NCI-H526 treated with DMSO at 0.1 percent for 48 hours (cell line): ENCODE measurements around the gene LDLRAD1.
"Not testable (repeated sequence)": the region's sequence is repeated elsewhere in the genome, so short reads cannot be mapped to it uniquely, and the experiment has no call there.

Experiments
- DNase-seq: peaks from one replicate; lab custom pipeline; 2025; lab: John Stamatoyannopoulos, UW

Gene LDLRAD1, protein sequence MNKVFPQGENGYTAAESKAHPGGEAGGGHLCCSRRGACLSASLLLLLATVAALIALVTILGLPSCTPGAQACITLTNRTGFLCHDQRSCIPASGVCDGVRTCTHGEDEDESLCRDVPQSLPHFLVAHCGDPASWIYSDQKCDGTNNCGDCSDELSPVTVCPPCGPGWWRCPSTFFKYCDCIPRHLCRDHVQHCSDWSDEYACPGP

DNA sequence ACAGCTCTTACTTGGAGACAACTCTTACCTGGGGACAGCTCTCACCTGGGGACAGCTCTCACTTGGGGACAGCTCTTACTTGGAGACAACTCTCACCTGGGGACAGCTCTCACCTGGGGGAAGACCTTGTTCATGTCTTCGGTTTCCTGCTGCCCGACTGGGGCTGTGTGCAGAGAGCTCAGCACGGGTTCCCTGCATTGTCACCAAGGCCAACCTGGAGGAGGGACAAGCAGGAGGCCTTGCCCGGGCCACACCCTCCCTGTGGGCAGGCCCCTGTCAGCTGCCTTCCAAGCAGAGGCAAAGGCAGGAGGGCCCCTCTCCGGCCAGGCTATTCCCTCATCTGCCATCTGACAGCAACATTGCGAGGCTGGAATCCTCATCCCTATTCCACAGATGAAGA, at the start of gene LDLRAD1:
LDLRAD1 (minus strand) TSS at position 208 of the 400 bp plus-strand sequence; CDS start at position 134, 74 bp downstream.
- no peak for DNase-seq

DNA sequence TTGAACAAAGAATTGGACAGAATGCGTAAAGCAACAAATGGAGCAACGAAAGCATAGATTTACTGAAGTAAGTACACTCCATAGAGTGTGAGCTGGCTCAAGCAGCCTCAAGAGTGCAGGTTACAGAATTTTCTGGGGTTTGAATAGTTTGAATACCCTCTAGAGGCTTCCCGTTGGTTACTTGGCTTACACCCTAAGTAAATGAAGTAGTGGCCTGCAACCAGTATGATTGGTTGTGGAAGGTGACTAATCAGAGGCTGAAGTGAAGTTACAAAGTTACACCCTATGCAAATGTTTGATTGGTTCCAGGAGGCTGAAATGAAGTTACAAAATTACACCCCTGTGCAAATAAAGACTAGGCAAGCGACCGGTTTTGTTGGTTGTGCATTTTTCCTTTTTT, 46.3 kb upstream of the LDLRAD1 start:
- no peak for DNase-seq

DNA sequence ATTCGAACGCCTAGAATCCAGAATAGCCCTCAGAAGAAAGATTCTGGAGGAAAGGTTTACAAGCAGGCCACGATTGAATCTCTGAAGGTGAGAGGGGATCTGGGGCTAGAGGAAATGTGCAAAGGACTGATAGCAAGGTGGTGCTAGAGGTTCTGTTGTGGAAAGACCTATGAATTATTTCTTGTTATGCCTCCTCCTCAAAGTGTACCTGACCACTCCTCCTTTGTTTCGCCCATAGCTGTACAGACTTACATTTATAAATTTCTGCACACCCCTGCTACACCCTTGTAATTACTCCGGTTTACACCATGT, 36.4 kb upstream of the LDLRAD1 start:
- DNase-seq, result no peak

DNA sequence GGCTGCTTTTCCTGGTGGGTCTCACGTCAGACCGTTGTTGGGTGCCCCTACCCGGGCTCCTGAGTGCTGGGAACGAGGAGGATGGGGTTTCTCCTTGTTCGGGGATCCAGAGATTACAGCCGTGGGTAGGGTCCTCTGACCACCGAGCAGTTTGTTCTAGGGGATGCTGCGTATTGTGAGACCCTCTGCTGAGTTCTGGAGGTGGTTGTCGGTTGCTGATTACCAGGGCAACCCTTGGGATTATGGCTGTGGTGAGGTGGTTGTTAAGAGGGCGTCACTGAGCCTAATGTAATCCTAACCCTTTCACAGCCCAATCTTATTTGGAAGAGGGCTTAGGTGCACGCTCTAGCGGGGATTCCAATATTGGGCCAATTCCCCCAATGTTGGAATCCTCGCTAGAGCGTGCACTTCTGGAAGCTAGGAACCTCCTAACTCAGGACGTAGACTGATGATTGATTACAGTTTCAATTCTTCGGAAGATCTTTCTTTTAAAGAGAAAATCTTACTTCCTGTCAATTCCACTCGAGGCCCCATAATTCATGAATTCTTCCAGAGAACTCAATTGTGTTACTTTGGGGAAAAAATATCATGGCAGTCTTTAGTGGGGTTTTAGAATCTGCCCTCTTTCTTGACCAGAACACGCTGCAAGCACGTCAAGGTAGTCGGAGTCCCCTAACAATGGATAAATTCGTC, 35.9 kb upstream of the LDLRAD1 start:
- DNase-seq, result peak; percentile 41

DNA sequence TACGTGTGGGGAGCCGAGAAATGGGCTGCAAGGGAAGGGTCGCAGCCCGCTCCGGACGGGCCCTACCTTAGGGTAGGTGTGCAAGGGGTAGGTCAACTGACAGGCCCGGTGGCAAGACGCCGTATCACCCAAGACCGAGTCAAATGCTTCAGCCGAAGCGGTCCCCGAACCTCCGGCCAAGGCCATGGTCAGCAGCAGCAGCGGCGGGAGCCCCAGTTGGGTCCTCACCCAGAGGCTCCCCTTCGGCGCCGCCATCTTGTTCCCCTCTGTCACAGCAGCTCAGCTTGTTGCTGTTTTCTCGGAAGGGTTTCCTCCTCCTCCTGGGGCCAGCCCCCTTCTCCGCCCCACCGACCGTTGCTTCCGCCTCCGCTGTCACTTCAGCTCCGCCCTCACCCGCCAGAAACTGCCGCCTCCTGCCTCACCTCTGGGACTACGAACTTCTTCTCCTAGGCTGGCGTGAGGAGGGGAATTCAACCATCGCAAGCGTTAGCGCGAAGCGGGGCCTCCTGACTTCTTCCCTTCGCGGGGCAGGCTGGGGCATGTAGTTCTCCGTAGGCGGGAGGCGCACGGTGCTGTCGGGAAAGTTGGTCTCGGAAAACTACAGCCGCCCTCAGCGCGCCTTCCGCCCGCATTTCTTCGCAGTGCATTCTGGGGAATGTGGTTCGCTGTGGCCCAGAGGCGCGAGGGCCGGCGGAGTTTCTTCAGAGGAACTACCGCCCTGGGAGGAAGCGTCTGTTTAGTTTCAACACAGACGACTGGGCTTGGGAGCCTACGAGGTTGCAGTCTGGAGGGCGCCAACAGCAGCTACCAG, 35.2 kb upstream of the LDLRAD1 start, which contains the start of the genes TCEANC2 and TMEM59:
TCEANC2 (plus strand) TSS at position 675 of the 811 bp plus-strand sequence. CDS start 815 bp downstream, outside the sequence.
TMEM59 (minus strand) TSS at position 271 of the 811 bp plus-strand sequence; CDS start at position 255, 16 bp downstream.
- DNase-seq, result peak; percentile 98

DNA sequence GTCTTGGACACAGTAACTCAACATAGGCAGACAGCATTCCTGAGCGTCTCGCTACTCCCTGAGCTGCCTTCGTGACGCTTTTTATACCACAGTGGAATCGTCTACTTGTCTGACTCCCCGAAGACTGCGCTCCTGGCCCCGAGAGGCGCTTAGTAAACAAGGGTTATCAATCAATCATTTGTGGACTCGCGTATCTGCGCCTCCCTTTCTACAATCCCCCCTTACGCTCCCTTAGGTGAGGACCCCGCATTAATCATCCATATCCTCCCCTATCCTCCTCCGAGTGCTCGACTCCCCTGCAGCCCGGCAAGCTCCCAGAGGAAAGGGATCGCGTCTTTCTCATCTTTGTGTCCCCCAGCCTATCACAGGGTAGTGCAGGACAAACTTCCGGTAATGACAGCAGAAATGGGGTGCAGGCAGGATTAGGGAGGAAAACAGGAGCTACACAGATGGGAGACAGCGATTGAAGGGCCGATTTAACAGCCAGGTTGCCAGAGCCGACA, 34.5 kb upstream of the LDLRAD1 start:
- DNase-seq, result peak; percentile 47

DNA sequence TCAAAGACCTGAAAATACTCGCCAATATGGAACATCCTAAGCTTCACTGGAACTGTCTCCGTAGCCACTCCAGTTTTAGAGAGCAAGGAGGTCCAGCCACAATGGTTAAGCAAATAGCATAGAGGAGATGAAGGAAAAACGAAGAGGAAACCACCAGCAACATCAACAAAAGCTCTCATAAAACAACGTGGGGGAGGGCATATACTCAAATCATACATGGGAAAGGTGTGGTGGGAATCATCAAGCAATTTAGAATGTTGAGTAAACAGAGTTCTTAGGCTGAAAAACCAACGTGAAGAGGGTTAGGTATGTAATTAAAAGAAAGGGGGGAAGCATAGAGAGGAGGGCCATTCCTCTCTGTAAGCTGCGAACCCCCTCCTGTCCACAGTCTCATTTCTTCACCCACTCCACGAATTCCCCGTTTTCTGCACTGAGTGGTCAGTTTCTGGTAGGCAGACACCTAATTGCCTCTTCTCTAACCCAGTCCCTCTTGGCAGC, 34.0 kb upstream of the LDLRAD1 start:
- peak; percentile 24 for DNase-seq

DNA sequence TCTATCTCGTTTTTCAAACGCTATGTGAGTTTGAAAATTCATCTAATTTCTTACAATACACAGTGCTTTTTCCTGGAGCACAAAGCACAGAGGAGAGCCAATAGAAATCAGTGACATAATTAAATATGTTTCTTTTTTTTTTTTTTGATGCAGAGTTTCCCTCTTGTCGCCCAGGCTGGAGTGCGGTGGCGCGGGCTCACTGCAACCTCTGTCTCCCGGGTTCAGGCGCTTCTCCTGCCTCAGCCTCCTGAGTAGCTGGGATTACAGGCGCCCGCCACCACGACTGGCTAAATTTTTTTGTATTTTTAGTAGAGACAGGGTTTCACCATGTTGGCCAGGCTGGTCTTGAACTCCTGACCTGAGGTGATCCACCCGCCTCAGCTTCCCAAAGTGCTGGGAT, 32.4 kb upstream of the LDLRAD1 start:
- not testable (repeated sequence) for DNase-seq

DNA sequence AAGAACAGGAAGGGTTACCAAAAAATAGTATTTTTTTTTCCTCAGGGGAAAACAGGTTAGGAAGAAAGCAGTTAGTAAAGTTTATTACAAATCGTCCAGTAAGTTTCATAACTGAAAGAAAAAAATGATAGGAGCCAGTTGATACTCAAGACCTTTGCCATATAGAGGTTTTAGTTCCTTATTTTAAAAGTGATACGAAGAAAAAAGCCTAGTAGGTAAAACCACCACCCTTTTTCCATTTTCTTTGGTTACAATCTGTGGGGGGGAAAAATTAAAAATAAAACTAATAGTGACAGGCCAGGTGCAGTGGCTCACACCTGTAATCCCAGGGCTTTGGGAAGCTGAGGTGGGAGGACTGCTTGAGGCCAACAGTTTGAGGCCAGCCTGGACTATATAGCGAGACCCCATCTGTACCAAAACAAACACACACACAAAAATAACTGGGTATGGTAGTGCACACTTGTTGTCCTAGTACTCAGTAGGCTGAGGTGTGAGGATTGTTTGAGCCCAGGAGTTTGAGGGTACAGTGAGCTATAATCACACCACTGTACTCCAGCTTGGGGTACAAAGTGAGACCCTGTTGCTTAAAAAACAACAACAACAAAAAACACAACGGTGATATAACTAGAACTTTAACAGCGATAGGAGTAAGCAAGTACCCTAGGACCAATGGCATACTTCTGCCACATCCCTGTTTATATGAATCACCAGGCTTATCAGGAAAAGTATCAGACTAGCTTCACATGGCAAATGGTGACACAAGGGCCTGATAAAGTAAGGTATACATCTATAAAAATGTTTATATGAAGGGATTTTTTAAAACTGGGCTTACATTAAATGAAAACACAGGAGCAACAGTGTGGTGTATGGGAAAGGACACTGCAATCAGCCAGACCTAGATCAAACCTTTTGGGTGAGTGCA, 29.7 kb upstream of the LDLRAD1 start:
- no peak for DNase-seq

DNA sequence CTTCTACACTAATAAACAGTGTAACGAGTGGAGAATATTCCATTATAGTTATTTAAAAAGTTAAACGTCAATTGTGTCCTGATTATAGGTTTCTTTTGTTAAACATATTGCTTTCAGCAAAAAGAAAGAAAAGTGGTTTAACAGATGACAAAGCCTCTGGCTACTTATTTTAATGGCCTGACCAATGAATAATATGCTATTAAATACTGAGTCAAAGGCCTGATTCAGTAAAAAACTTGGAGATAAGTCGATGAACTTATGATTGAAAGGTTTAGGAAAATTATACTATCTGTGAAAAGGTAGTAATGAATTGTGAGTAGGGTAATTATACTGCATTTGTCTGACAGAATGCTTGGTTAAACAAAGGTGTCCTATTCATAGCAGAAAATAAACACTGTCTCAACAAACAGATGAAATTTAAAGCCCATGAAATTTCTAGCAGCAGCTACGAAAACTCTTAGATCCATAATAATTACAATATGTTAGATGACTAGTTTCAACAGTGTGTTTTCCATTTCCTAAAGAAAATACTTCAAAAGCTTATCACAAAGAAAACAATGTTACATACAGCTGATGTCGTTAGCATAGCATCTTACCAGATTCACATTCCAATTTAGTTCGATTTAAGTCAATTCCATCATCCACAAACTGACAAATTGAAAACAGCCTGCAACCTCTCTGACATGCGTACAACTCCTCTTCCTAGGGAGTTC, 28.8 kb upstream of the LDLRAD1 start:
- DNase-seq, result no peak

DNA sequence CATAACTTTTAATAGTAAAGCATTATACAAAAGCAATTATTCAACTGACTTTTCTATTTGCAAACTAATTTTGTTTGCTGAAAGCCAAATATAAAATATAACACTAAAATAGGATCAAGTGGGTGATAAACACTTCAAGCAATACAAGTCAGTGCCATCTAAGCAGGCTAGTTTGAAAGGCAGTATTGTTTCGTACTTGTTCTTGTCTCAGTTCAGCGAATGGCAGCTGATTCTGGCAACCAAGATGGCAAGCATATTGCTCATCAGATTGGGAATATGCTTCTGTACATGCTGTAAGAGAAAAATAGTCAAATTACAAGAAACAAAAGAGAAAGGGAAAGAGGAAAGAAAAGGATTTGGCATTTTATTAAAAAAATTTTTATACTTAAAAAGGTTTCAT, 27.5 kb upstream of the LDLRAD1 start:
- DNase-seq, result no peak

DNA sequence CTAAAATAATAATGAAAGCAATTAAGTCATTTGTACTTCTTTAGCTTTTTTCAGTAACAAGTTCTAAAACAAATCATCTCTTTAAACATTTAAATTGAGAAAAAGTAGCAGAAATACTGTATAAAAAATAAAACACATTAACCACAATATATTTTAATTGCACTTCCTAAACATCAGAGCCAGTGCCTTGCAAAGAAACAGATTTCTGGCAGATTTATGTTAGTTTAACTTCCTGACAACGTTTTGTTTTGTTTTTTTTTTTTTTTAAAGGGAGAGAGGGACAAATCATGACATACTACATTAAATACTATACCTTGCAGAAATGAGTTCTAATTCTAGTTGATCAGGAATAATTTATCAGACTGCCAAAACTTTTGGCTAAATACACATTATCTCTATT, 23.8 kb upstream of the LDLRAD1 start:
- no peak for DNase-seq

DNA sequence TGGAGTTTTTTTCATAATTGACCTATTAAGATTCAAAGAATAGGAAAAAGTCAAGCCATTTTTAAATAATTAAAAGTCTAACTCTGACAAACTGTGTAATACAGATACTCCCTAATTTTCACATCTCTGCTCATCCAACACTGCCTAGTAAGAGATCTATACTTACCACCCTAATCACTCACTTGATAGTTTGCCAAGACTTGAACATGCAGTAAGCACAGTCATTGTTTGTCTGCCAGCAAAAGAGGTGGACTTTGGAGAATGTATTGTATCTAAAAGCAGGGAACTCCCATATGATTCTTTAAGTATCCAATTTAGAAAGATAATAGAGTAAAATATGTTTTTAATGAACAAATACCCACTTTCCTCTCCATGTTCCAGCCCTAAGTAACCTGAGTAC, 19.5 kb upstream of the LDLRAD1 start:
- DNase-seq, result no peak

DNA sequence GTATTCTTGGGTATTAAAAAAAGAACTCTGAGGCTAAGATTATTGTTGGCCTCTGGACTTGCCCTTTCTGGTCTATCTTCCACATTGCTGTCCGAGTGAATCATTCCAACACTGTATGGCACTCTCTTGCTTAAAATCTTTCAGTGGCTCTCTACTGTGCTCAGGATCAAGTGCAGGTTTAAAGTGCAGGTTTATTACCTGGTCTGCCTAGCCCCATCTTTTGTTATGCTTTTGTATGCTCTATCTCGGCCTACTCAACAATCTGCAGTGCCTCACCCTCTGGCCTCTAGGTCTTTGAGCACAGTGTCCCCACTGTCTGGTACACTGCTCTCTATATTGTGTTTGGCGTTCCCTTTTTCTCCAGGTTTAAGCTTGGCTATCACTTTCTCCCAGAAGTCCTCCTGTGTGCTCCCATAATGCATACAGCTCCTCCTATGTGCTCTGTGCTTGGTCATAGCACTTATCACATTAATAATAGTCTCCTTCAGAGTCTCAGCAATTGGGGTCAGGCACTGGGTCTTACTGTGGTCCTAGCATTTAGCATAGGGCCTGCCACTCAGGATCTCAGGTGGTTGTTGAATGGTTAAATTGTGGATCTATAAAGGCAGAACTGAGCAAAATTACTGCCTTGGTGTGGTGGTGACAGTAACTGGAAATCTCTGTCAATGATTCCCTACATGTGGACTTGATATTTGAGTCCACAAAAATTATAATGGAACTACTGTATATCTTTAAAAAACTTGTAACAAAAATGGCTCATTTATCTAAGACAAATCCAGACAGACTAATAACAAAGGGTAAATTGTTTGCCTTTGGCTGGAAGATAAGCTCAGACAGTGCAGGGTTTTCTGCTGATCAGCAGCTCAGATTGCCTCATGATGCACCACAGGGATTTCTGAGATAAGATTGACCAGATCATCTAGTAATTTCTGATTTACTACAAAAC, 10.6 kb upstream of the LDLRAD1 start:
- no peak for DNase-seq

DNA sequence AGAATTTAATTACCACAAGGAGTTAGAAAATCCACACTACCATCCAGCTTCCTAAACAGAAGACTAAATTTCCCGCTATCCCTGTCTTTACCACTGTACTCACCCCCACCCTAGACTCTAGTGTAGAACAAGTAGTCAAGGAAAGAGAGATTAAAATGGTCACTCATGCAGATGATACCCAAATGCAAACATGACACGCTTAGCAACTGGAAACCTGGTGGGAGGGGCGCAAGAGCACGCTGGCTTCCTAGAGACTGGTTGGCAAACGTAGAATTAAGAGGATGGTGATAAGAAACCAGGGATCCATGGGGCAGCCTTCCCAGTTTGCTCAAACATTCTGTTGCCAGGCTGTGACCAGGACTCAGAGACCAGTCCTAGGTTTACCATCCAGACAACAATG, 9.9 kb upstream of the LDLRAD1 start:
- peak; percentile 67 for DNase-seq

DNA sequence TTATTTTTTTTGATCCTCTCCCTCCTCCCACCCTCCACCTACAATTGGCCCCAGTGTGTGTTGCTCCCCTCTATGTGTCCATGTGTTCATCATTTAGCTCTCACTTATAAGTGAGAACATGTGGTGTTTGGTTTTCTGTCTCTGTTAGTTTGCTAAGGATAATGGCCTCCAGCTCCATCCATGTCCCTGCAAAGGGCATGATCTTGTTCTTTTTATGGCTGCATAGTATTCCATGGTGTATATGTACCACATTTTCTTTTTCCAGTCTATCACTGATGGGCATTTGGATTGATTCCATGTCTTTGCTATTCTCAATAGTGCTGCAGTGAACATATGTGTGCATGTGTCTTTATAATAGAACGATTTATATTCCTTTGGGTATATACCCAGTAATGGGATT, 6.8 kb upstream of the LDLRAD1 start:
- DNase-seq, result not testable (repeated sequence)

DNA sequence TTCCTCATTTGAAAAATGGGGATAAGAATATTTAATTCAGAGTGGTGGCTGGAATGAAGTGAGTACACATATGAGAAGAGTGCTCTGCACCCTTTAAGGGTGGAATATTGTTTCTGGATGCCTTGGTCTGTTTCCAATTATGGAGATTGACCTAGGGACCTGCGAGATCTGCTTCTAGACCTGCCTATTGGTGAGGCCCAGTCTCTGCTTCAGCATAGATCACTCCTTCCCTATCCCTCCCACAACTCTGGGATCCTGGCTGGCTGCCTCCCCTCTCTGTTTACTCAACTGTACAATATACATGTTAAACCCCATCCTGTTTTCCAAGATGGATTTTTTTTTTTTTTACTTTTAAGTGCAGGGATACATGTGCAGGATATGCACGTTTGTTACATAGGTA, 6.4 kb upstream of the LDLRAD1 start:
- DNase-seq, result no peak

DNA sequence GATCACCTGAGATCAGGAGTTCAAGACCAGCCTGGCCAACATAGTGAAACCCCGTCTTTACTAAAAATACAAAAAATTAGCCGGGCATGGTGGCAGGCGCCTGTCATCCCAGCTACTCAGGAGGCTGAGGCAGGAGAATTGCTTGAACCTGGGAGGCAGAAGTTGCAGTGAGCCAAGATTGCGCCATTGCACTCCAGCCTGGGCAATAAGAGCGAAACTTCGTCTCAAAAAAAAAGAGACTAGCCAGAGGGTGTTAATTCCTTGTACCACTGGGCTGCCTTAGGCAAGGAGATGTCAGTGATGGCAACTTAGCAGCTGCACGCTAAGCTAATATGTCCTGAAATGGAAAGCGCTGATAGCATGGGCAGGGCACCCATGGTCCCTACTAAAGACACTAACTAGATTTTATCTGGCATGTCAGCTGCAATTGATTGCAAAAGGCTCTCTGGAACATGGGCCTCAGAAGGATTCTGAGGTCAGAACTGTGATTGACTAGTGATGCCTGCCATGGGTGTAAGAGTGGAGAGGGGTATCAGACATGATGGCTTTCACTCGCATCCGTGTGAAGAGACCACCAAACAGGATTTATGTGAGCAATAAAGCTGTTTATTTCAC, 1.7 kb upstream of the LDLRAD1 start:
- DNase-seq, result not testable (repeated sequence)

DNA sequence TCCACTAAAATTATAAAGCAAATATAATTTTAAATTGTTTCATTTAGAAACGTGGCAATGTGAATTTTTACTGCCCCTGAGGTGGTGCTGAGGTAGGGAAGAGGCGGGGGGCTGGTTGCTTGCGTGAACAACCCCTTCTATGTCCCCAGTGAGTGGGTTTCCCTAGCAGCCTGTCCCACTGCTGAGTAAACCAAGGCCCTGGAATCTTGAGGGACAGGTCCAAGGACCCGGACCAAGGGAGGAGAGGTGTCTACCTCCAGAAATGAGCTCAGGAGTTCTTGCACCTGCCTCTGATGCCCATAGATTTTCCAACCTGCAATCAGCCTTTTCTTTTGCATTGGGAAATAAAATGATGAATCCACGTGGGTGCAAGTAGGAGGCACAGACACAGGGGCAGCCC, 649 bp upstream of the LDLRAD1 start:
- DNase-seq, result no peak
